GM12892 (cell line): ENCODE results near the gene UCK2. TPM values are rescaled to one million over a fixed set of nuclear protein-coding genes. Genes with fewer than 3 reads are reported as not detected.
"Not testable (repeated sequence)": the region's sequence is repeated elsewhere in the genome, so short reads cannot be mapped to it uniquely, and the experiment has no call there.

Source experiments
- DNase-seq: peaks from one replicate; pipeline ENCODE4 v3.0.0; 2011; ENCODE audit not compliant: insufficient read length
- FAIRE-seq: peaks from 2 replicates; lab custom pipeline; 2011; peaks lifted over from hg19 to GRCh38; lab: Jason Lieb, UNC
- POLR2A ChIP-seq: IDR thresholded peaks from 2 replicates; pipeline ENCODE4 v1.6.1; 2011; ENCODE audit warnings: low read depth, low read length, control low read depth
- POLR2AphosphoS5 ChIP-seq: IDR thresholded peaks from 2 replicates; pipeline ENCODE4 v1.6.1; 2011; ENCODE audit warnings: low read depth, low read length, control low read depth
- TAF1 ChIP-seq: IDR thresholded peaks from 2 replicates; pipeline ENCODE4 v1.6.1; 2011; ENCODE audit warnings: low read depth, mild to moderate bottlenecking, control low read depth, low read length, borderline replicate concordance
- polyA plus RNA-seq: library from polyadenylated mRNA; unstranded; fragments of >200 nt; gene quantifications from one replicate; pipeline ENCODE4 v1.2.1, GENCODE V29; 2012; ENCODE audit warnings: missing spikeins, inconsistent platforms; ENCODE audit not compliant: missing spikeins

UCK2 gene
- 46.5 TPM for polyA plus RNA-seq

DNA sequence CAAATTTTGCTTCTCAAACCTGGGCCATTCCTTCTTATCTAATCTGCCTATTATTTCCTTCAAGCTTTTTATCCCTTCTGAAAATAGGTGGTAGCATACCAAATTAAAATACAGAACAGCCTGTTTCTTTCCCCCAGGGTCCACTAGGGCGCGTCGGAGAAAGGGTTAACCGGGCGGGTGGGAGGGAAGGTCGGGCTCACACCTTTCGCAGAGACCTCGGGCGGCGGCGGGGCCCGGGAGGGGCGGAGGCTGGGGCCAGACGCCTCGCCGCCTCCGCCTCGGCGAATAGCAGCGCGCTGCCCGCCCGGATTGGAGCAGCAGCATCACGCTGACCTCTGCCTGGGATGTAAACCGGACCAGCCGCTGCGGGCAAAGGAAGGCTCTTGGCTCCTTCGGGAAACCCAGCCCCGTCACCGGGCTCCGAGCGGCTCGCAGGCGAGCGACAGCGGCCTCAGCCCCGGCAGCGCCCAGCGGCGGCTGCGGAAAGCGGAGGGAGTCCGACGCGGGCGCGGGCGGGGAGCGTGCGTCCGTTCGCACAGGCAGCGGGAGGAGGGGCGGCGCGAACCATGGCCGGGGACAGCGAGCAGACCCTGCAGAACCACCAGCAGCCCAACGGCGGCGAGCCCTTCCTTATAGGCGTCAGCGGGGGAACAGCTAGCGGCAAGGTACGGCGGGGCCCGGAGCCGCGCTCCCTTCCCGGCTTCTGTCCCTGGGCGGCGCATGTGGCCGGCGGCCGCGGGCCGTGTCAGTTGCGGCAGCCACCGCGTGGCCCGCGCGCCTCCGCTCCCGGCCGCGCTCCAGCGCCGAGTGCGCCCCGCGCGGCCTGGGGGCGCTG, at the start of gene UCK2:
UCK2 (plus strand) TSS at position 347 of the 835 bp plus-strand sequence; CDS start at position 567, 220 bp downstream.
- TF ChIP-seq POLR2A (peak; percentile 74; the same call in 1 of the 2 replicates), TAF1 (peak; percentile 43), POLR2AphosphoS5 (peak; percentile 60; the same call in 1 of the 2 replicates)
- peak; percentile 86 for FAIRE-seq
- DNase-seq: peak; percentile 73

DNA sequence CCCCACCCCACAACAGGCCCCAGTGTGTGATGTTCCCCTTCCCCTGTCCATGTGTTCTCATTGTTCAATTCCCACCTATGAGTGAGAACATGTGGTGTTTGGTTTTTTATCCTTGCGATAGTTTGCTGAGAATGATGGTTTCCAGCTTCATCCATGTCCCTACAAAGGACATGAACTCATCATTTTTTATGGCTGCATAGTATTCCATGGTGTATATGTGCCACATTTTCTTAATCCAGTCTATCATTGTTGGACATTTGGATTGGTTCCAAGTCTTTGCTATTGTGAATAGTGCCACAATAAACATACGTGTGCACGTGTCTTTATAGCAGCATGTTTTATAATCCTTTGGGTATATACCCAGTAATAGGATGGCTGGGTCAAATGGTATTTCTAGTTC, 49.2 kb upstream of the UCK2 start:
- not testable (repeated sequence) for DNase-seq, FAIRE-seq

DNA sequence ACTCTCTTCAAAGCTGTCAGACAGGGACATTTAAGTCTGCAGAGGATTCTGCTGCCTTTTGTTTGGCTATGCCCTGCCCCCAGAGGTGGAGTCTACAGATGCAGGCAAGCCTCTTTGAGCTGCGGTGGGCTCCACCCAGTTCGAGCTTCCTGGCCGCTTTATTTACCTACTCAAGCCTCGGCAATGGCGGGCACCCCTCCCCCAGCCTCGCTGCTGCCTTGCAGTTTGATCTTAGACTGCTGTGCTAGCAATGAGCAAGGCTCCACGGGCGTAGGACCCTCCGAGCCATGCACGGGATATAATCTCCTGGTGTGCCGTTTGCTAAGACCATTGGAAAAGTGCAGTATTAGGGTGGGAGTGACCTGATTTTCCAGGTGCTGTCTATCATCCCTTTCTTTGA, 43.9 kb upstream of the UCK2 start:
- not testable (repeated sequence) for FAIRE-seq, DNase-seq

DNA sequence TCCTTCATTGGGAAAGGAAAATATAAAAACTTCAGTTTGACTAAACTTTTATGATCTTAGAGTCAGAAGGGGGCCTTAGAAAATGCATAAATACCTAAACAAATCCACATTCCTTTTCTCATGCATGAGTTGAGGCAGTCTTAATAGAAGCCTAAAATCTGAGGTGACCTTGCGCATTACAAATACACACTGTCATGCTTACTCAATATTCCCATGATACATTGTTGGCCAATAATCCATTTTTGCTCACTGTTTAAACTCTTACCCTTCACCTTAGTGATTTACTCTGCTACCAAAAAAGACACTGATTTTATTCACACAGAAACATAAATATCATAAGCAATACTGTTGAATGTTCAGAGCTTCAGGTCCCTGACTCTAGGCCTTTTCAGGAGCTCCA, 39.7 kb upstream of the UCK2 start:
- FAIRE-seq: no peak
- no peak for DNase-seq
- TF ChIP-seq POLR2AphosphoS5: no peak
- no peak for TF ChIP-seq POLR2A
- TF ChIP-seq TAF1: no peak

DNA sequence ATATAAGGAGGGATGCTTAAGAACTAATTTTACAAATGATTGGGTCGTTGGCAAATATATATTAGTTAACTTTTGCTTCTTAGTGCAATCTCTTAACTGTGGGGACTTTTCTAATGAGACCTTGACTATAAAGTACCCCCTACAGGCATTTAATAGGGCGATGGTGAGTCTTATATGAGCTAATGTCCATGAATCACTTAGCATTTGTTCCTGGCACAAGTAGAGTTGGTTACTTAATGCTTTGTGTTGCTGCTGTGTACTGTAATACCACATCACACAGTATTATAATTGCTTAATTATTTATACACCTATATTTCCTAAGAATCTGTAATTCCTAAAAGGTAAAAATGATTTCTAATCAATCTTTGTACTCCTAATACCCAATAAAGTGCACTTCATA, 33.5 kb upstream of the UCK2 start:
- no peak for DNase-seq
- no peak for TF ChIP-seq POLR2A
- FAIRE-seq: no peak

DNA sequence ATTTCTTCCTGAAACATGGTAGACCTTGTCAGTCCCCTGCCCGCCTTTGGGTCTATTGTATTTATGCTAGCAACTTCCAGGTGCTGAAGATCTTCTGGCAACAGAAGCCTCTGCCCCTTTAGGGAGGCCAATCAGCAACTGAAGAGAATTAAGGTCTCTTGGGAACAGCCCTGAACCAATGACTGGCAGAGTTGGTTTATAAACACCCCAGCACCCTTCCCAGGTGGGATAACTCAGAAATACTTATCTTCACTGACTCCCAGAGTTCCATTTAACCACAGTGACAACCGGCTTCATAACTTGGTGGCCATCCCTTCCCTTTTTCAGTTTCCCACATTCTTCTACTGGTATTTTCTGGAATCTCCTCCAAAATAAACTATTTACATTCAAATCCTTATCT, 31.5 kb upstream of the UCK2 start:
- DNase-seq (no peak), FAIRE-seq (no peak)
- no peak for TF ChIP-seq TAF1
- no peak for TF ChIP-seq POLR2A
- no peak for TF ChIP-seq POLR2AphosphoS5

DNA sequence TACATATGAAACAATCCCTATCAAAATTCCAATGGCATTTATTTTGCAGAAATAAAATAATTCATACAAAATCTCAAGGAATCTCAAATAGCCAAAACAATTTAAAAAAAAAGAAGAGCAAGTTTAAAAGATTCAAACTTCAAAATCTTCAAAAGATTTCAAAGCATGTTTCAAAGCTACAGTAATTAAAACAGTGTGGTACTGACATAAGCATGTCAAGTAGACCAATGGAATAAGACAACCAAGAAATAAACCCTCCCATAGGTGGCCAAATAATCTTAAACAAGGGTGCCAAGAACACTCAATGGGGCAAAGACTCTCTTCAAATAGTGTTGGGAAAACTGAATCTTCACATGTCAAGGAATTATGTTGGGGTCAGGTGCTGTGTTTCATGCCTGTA, 28.0 kb upstream of the UCK2 start:
- DNase-seq (no peak), FAIRE-seq (no peak)
- TF ChIP-seq POLR2A: no peak
- TF ChIP-seq TAF1: no peak
- no peak for TF ChIP-seq POLR2AphosphoS5

DNA sequence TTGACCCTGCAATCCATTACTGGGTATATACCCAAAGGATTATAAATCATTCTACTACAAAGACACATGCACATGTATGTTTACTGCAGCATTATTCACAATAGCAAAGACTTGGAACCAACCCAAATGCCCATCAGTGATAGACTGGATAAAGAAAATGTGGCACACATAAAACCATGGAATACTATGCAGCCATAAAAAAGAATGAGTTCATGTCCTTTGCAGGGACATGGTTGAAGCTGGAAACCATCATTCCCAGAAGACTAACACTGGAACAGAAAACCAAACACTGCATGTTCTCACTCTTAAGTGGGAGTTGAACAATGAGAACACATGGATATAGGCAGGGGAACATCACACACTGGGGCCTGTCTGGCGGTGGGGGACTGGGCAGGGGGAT, 22.9 kb upstream of the UCK2 start:
- not testable (repeated sequence) for DNase-seq, FAIRE-seq

DNA sequence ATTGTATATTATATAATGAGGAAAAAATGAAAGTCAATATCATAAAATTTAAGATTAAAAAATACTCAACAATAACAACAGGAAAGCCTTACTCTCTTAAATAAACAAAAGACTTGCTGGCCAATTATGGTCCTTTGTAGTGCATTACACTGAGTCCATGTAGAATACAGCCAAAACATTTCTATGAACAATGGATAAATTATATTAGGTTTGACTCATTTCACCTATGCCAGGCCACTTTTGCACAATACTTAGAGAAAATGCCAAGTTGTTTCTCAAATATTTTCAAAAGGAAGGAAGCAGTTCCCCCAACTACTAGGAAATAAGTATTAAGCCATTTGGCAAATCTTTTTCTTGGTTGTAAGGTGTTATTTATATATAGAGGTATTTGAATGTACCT, 19.8 kb upstream of the UCK2 start:
- FAIRE-seq (no peak), DNase-seq (no peak)
- TF ChIP-seq POLR2AphosphoS5 (no peak), TAF1 (no peak), POLR2A (no peak)

DNA sequence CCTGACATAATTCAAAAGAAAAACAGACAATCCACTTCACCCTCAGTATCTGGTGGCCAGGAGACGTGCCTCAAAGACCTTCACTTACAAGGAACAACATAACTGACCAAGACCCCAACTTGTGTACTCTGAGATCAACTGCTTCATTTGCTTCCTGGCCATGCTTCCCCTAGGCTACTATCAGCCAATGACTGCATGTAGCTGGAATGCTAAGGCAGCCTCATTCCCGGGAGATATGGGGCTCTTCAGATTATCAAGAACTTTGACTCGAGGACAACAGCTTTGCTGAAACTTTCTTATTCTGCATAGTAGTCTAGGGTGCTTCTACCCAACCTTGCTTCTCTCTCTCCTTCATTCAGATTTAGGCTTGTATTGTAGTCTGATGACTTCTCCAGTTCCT, 11.7 kb upstream of the UCK2 start:
- no peak for TF ChIP-seq TAF1
- TF ChIP-seq POLR2A: no peak
- TF ChIP-seq POLR2AphosphoS5: no peak
- FAIRE-seq (no peak), DNase-seq (no peak)

DNA sequence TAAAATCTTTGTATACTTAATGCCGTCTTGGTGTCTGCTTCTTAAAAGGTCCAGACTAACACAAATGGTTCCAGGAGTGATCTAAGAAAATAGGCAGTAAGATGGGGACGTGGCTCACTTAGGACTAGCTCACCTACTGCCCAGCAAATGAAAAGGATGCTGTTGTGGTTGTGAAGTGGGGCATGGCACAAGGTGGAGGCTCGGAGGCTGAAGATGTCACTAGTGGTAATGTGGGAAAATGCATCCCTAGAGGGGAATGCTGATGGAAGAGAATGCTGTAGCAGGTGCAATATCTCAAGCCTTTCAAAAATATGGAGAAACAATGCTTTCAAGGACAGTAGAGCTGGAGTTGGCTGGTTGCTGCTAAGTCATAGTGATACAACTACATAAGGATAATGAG, 11.3 kb upstream of the UCK2 start:
- no peak for TF ChIP-seq TAF1
- no peak for TF ChIP-seq POLR2AphosphoS5
- TF ChIP-seq POLR2A: no peak
- DNase-seq: no peak

DNA sequence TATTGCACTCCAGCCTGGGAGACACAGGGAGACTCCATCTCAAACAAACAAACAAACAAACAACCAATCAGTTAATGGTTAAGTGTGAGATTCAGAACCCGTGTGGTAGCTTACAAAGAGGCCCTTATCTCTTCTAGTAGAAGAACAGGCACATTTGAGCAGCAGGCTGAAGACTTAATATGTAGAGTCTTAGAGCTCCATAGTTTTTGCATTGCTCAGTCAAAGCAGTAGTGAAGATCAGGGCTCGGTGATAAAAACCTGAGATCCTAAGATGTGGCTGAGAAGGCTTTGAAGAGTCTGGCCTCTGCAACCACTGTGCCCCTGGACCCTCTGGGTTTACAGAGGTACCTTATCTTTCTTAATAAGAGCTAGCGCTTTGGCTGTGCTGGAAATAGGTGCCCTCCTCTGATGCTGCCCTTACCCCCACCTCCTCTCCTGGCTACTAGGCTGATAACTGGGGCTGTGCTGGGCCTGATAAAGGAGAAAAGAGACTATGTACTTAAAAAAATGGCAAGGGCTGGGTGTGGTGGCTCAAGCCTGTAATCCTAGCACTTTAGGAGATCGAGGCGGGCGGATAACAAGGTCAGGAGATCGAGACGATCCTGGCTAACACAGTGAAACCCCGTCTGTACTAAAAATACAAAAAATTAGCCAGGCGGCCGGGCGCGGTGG, 10.5 kb upstream of the UCK2 start:
- FAIRE-seq: no peak

More for the DNA sequence above, 11.3 kb upstream of the UCK2 start:
- FAIRE-seq: no peak

More for the DNA sequence above, 10.5 kb upstream of the UCK2 start:
- TF ChIP-seq POLR2A: no peak
- no peak for TF ChIP-seq POLR2AphosphoS5
- TF ChIP-seq TAF1: no peak
- DNase-seq: no peak
